D341Med (cell line): Measurements from ENCODE around the gene ANGPTL1.
"Not testable (repeated sequence)": the region's sequence is repeated elsewhere in the genome, so short reads cannot be mapped to it uniquely, and the experiment has no call there.

ENCODE experiments used
- DNase-seq: peaks from one replicate; pipeline ENCODE4 v3.0.0; 2012; ENCODE audit warnings: low spot score

ANGPTL1 gene

GRCh38 chr1:178864326-178864725 is 6.6 kb downstream of the ANGPTL1 start:
- DNase-seq: no peak

- DNase-seq: no peak
Measured at GRCh38 chr1:178862864-178863263, 8.0 kb downstream of the ANGPTL1 start.

GRCh38 chr1:178862416-178862815 is 8.5 kb downstream of the ANGPTL1 start:
- no peak for DNase-seq

GRCh38 chr1:178857126-178857525 is 13.8 kb downstream of the ANGPTL1 start:
- DNase-seq: no peak

GRCh38 chr1:178849918-178850317 is 21.0 kb downstream of the ANGPTL1 start:
- DNase-seq: no peak

- DNase-seq: not testable (repeated sequence)
Measured at GRCh38 chr1:178847919-178848318, 23.0 kb downstream of the ANGPTL1 start.

- no peak for DNase-seq
Measured at GRCh38 chr1:178847396-178847849, 23.5 kb downstream of the ANGPTL1 start.

GRCh38 chr1:178846306-178846705 is 24.6 kb downstream of the ANGPTL1 start:
- no peak for DNase-seq

- DNase-seq: no peak
Measured at GRCh38 chr1:178844436-178844835, 26.4 kb downstream of the ANGPTL1 start.

GRCh38 chr1:178825167-178825566 is 45.7 kb downstream of the ANGPTL1 start:
- no peak for DNase-seq

- DNase-seq: no peak
Measured at GRCh38 chr1:178821134-178821866, 49.6 kb downstream of the ANGPTL1 start.

- no peak for DNase-seq
Measured at GRCh38 chr1:178819123-178819522, 51.8 kb downstream of the ANGPTL1 start.

- no peak for DNase-seq
Measured at GRCh38 chr1:178818416-178818815, 52.5 kb downstream of the ANGPTL1 start.

- DNase-seq: no peak
Measured at GRCh38 chr1:178810585-178810984, 60.3 kb downstream of the ANGPTL1 start.

GRCh38 chr1:178808529-178808928 is 62.3 kb downstream of the ANGPTL1 start:
- DNase-seq: no peak

- DNase-seq: no peak
Measured at GRCh38 chr1:178806665-178807300, 64.1 kb downstream of the ANGPTL1 start.

GRCh38 chr1:178802873-178803272 is 68.0 kb downstream of the ANGPTL1 start:
- DNase-seq: no peak
